Calu3 (cell line): ENCODE measurements around the gene GUCD1. TPM values are rescaled to one million over a fixed set of nuclear protein-coding genes. Genes with fewer than 3 reads are reported as not detected.

ENCODE experiments used
- BruUV-seq: library from RNA; stranded (reverse); fragments of 400-500 nt; replicated peaks from 2 replicates; lab custom pipeline; 2021; lab: Mats Ljungman, UMichigan
- CTCF ChIA-PET: fragments of 300-600 bp; sonication (Branson Sonifier 250); formaldehyde crosslinking; loops from one replicate; lab custom pipeline; 2022; ENCODE audit warnings: antibody characterized with exemption; lab: Charles Lee
- DNase-seq: peaks from one replicate; pipeline ENCODE4 v3.0.0; 2022
- H3K27ac Mint-ChIP-seq: one replicate; pipeline ENCODE4 v1.8.0; 2022; ENCODE audit warnings: mixed read lengths; ENCODE audit not compliant: unreplicated experiment
- H3K27me3 Mint-ChIP-seq: one replicate; pipeline ENCODE4 v1.8.0; 2022; ENCODE audit warnings: mixed read lengths; ENCODE audit not compliant: unreplicated experiment
- H3K36me3 Mint-ChIP-seq: one replicate; pipeline ENCODE4 v1.8.0; 2022; ENCODE audit warnings: mild to moderate bottlenecking, moderate library complexity, mixed read lengths; ENCODE audit not compliant: insufficient read depth, unreplicated experiment
- H3K4me1 Mint-ChIP-seq: one replicate; pipeline ENCODE4 v1.8.0; 2022; ENCODE audit warnings: mild to moderate bottlenecking, low read depth, mixed read lengths; ENCODE audit not compliant: unreplicated experiment
- H3K4me3 Mint-ChIP-seq: one replicate; pipeline ENCODE4 v1.8.0; 2022; ENCODE audit warnings: mild to moderate bottlenecking, low read depth, moderate library complexity, mixed read lengths; ENCODE audit not compliant: unreplicated experiment
- H3K9me3 Mint-ChIP-seq: one replicate; pipeline ENCODE4 v1.8.0; 2022; ENCODE audit warnings: low read depth, mixed read lengths; ENCODE audit not compliant: unreplicated experiment
- CTCF ChIP-seq: fragments of 200-600 bp; IDR thresholded peaks from one replicate; pipeline ENCODE4 v1.8.0; 2022; ENCODE audit warnings: antibody characterized with exemption; ENCODE audit not compliant: unreplicated experiment
- intact Hi-C: fragments of 100-400 bp; cut with micrococcal nuclease; formaldehyde crosslinking; loops from one replicate; pipeline ENCODE4 v1.10.0; 2022; ENCODE audit not compliant: unreplicated experiment
- total RNA-seq: library from RNA; stranded (reverse); gene quantifications from 2 replicates; pipeline ENCODE4 v1.2.3, GENCODE V29; 2022

Gene GUCD1
- total RNA-seq, 1 experiment from 2014 or later = 130 TPM

- CTCF ChIA-PET = interaction anchor here (0.7 kb wide), 1 partner anchor 20 kb away, joined by 3 read pairs; no protein-coding TSS in a partner anchor
- intact Hi-C loops = no loop called here
- no TSS peak for BruUV-seq
- H3K4me1 Mint-ChIP-seq = peaks cover 57% of the 10 kb centered on the region
- peak within 1 kb of the TSS; percentile 83 for H3K4me3 Mint-ChIP-seq
- H3K36me3 Mint-ChIP-seq = peaks cover 42% of the 10 kb centered on the region
- H3K27ac Mint-ChIP-seq = peak within 1 kb of the TSS; percentile 56
- DNase-seq = peak; percentile 84
- H3K9me3 Mint-ChIP-seq = no peaks in the 10 kb centered on the region
- no peak for TF ChIP-seq CTCF
- H3K27me3 Mint-ChIP-seq = no peaks in the 10 kb centered on the region
Measured at GRCh38 chr22:24592851-24593558, 38.1 kb upstream of the GUCD1 start, which contains the start of gene LRRC75B. Gene LRRC75B, minus strand, starts transcription at chr22:24593073. Its CDS starts 34 bp downstream, at chr22:24593039.

GRCh38 chr22:24592058-24592850 lies 37.3 kb upstream of the GUCD1 start:
- Mint-ChIP-seq H3K36me3 (peaks cover 42% of the 10 kb centered on the region), H3K9me3 (no peaks in the 10 kb centered on the region), H3K27me3 (no peaks in the 10 kb centered on the region), H3K27ac (peak overlapping the region; percentile 56), H3K4me1 (peaks cover 64% of the 10 kb centered on the region), H3K4me3 (peak overlapping the region; percentile 83)
- no TSS peak for BruUV-seq
- intact Hi-C loops = no loop called here
- CTCF ChIA-PET = no interaction called here
- TF ChIP-seq CTCF = no peak
- no peak for DNase-seq

DNA sequence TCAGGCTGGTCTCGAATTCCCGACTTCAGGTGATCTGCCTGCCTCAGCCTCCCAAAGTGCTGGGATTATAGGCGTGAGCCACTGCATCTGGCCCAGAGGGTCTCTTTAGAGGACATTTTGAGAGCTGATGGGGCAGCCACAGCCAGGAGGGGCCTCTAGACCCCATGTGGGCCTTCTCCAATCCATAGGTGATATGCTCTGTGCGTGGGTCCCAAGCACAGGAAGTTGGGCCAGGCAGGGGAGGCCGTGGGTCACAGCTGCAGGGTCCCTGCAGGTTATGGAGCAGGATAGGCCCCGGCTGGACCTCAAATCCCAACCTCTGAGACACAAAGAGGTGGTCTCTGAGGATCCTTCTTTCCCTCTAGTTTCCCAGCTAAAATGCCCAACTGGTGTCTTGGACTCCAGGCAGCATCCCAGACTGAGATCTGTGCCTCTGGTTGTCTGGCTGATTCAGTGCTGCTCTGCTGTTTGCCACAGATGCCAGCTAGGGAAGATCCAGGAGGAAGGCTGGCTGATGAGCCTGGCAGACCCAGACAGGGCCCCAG lies 36.4 kb upstream of the GUCD1 start:
- no peak for TF ChIP-seq CTCF
- intact Hi-C loops = no loop called here
- peak overlapping the region; percentile 83 for H3K4me3 Mint-ChIP-seq
- H3K4me1 Mint-ChIP-seq = peaks cover 70% of the 10 kb centered on the region
- no peaks in the 10 kb centered on the region for H3K27me3 Mint-ChIP-seq
- no peak for DNase-seq
- no peak overlapping the region for H3K27ac Mint-ChIP-seq
- peaks cover 42% of the 10 kb centered on the region for H3K36me3 Mint-ChIP-seq
- no TSS peak for BruUV-seq
- H3K9me3 Mint-ChIP-seq = no peaks in the 10 kb centered on the region
- CTCF ChIA-PET = no interaction called here

DNA sequence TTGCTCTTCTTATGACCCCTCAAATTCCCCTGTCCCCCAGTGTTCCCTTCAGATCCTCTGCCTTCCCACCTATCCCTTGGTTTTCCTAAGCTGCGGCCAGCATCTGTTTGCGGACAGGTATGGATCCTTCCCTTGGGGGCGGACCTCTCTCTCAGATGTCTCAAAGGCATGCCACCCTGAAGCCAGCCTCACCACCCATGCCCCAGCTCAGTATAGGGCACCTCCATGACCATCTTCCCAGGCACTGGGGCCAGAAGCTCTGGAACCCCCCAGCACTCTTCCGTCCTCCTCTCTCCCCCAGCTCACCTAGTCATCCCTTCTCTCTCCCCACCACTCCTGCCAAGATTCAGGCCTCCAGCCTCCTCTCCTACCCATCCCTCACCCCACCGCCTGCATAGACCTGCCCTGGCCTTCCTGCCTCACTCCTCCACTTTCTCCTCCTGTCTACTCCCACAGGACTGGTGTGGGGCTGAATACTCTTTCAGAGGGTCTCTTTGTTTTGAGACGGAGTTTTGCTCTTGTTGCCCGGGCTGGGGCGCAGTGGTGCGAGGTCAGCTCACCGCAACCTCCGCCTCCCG lies 35.7 kb upstream of the GUCD1 start:
- H3K4me3 Mint-ChIP-seq = no peak overlapping the region
- intact Hi-C loops = no loop called here
- TF ChIP-seq CTCF = no peak

More for the DNA sequence above, 35.7 kb upstream of the GUCD1 start:
- no peaks in the 10 kb centered on the region for H3K9me3 Mint-ChIP-seq
- DNase-seq = no peak
- H3K27me3 Mint-ChIP-seq = no peaks in the 10 kb centered on the region
- H3K4me1 Mint-ChIP-seq = peaks cover 65% of the 10 kb centered on the region
- CTCF ChIA-PET = no interaction called here
- peaks cover 42% of the 10 kb centered on the region for H3K36me3 Mint-ChIP-seq
- no TSS peak for BruUV-seq
- no peak overlapping the region for H3K27ac Mint-ChIP-seq
